H1 (cell line): ENCODE data around the gene CHSY1.

ENCODE experiments used
- CHD7 ChIP-seq: fragments of 300-600 bp; sonication (generic); IDR thresholded peaks from 2 replicates; pipeline ENCODE4 v1.7.1; 2012; ENCODE audit warnings: low read length, moderate library complexity, mild to moderate bottlenecking, inconsistent platforms; ENCODE audit not compliant: insufficient replicate concordance
- EP300 ChIP-seq, 2 experiments: IDR thresholded peaks; 1 replicate in 1 of 2; 2 replicates in 1 of 2; pipeline ENCODE4 v1.6.1; 2011 to 2012; ENCODE audit warnings: low read depth in 2 of 2, low read length in 2 of 2, mild to moderate bottlenecking in 2 of 2, borderline replicate concordance in 1 of 2, inconsistent platforms in 1 of 2, moderate library complexity in 1 of 2
- GTF2F1 ChIP-seq: IDR thresholded peaks from 2 replicates; pipeline ENCODE4 v1.6.1; 2012; ENCODE audit warnings: low read depth, low read length, improper control_type of control experiment, borderline replicate concordance
- JUND ChIP-seq: IDR thresholded peaks from 2 replicates; pipeline ENCODE4 v1.6.1; 2011; ENCODE audit warnings: mild to moderate bottlenecking, improper control_type of control experiment, low read length
- MAX ChIP-seq: IDR thresholded peaks from 2 replicates; pipeline ENCODE4 v1.6.1; 2012; ENCODE audit warnings: inconsistent platforms
- POLR2A ChIP-seq, 2 experiments: IDR thresholded peaks; 1 replicate in 1 of 2; 2 replicates in 1 of 2; pipeline ENCODE4 v1.6.1; 2011; ENCODE audit warnings: low read depth in 2 of 2, low read length in 2 of 2, mild to moderate bottlenecking in 2 of 2; ENCODE audit errors: control extremely low read depth in 1 of 2
- RAD21 ChIP-seq, 2 experiments: IDR thresholded peaks in 1 of 2; conservative IDR thresholded peaks in 1 of 2; 2 replicates each; pipeline ENCODE4 v1.6.1; 2011; ENCODE audit warnings: low read depth in 2 of 2, low read length in 2 of 2, improper control_type of control experiment in 1 of 2, inconsistent platforms in 1 of 2, mild to moderate bottlenecking in 1 of 2, moderate library complexity in 1 of 2
- SRF ChIP-seq: IDR thresholded peaks from 2 replicates; pipeline ENCODE4 v1.6.1; 2011; ENCODE audit warnings: mild to moderate bottlenecking, low read depth, low read length, moderate library complexity

- TF ChIP-seq RAD21 (IDR thresholded peaks at IDR 0.05 in 1 of 2, conservative IDR thresholded peaks at IDR 0.05 in 1 of 2; ENCODE audit: low read depth in 2 of 2, low read length in 2 of 2) (no peak), POLR2A (IDR thresholded peaks at IDR 0.05; ENCODE audit: control extremely low read depth in 1 of 2, low read depth in 2 of 2, low read length in 2 of 2) (no peak), GTF2F1 (no peak), EP300 (IDR thresholded peaks at IDR 0.05; ENCODE audit: borderline replicate concordance in 1 of 2, low read depth in 2 of 2, low read length in 2 of 2) (no peak), JUND (no peak), SRF (no peak), CHD7 (no peak), MAX (no peak)
These were observed 38.3 kb downstream of the CHSY1 start for GRCh38 chr15:101213570-101213969.
